GM12865 (cell line): ENCODE data around the gene ITSN1.

Experiments
- DNase-seq: peaks from one replicate; pipeline ENCODE4 v3.0.0; 2010; ENCODE audit warnings: low read depth
- H3K4me3 ChIP-seq: 2 replicates; pipeline ENCODE4 v1.5.1; 2011; ENCODE audit warnings: mild to moderate bottlenecking, low read depth, low read length, control low read depth
- TF ChIP-seq, protein P1 (sequence below): IDR thresholded peaks from 2 replicates; pipeline ENCODE4 v1.5.1; 2011; ENCODE audit warnings: low read length, control low read depth, low read depth, inconsistent platforms; ENCODE audit not compliant: insufficient read depth; ENCODE audit errors: missing control alignments

ITSN1 gene

DNA sequence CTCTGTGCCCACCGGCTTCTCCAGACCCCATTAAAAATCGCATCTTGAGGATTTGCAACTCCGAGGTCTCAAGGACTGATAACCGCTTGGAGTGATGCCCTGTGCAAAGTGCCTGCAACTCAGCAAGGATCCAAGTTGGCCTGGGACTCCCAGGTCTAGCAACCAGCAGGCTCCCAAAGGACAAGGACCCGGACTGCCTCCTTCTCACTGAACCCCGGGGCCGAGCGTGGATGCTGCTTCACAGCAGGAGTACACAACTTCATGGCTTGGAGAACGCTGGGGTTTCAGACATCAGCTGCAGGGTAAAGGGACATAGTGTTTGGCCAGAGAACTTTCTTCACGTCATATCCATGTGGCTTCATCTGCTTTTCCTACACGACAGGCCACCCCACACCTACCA, 208.1 kb downstream of the ITSN1 start:
- DNase-seq: no peak
- no peak overlapping the region for H3K4me3 ChIP-seq
- TF ChIP-seq, protein P1, sequence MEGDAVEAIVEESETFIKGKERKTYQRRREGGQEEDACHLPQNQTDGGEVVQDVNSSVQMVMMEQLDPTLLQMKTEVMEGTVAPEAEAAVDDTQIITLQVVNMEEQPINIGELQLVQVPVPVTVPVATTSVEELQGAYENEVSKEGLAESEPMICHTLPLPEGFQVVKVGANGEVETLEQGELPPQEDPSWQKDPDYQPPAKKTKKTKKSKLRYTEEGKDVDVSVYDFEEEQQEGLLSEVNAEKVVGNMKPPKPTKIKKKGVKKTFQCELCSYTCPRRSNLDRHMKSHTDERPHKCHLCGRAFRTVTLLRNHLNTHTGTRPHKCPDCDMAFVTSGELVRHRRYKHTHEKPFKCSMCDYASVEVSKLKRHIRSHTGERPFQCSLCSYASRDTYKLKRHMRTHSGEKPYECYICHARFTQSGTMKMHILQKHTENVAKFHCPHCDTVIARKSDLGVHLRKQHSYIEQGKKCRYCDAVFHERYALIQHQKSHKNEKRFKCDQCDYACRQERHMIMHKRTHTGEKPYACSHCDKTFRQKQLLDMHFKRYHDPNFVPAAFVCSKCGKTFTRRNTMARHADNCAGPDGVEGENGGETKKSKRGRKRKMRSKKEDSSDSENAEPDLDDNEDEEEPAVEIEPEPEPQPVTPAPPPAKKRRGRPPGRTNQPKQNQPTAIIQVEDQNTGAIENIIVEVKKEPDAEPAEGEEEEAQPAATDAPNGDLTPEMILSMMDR: no peak

DNA sequence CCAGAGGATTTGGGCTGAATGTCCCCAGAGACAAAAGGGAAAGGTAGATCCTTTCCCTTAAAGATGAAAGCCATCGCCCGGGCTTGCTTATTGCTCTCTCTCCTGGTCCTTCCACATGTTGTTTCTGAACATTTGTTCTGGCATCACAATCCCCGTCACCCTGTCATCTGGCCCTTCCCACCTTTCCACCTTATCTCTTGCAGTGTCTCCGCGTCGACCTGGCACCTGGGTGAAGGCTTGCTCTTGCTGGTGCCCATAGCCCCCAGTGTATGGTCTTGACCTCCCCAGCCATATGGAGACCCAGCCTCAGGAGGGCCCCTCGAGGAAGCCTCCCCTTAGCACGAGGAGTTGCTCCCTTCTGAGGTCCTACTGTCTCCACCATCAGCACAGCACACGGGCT, 208.7 kb downstream of the ITSN1 start:
- no peak overlapping the region for H3K4me3 ChIP-seq
- TF ChIP-seq, protein P1: no peak
- no peak for DNase-seq

DNA sequence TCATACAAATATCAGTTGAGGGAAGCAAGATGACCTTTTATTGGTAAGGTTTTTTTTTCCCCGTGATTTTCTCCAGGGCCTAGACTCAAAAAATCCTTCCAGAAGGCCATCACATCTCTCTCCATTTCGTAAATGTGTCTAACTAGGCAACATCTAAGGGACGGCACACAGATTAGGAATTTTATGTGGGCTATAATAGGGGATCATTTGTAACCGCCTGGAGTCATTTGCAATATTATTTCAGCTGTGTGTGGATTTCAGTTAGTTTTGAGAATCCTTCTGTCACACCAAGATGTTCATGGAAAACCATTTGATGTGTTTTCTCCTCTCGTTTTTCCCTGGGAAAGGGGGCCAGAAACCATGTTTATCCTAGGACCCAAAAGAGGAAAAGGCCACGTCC, 210.2 kb downstream of the ITSN1 start:
- DNase-seq: no peak
- no peak overlapping the region for H3K4me3 ChIP-seq
- TF ChIP-seq, protein P1: no peak

DNA sequence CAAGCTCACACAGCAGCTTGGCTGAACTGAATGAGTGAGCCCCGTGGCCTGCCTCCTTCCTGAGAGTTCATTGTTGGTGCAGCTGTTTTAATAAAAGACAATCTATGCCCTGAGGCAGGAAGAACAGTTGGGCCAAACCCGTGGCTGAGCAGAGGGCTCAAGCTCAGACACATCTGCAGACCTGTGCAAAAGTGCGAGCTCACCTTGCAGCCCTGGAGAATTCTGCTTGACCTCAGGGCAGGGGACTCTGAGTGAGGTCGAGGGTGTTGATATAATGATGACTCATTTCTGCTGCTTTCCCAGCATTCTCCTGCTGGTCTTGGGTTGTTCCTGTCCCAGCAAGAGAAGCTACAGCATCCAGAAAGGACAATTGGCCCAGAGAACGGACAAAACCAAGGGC, 212.3 kb downstream of the ITSN1 start:
- no peak overlapping the region for H3K4me3 ChIP-seq
- TF ChIP-seq, protein P1: no peak
- DNase-seq: no peak

DNA sequence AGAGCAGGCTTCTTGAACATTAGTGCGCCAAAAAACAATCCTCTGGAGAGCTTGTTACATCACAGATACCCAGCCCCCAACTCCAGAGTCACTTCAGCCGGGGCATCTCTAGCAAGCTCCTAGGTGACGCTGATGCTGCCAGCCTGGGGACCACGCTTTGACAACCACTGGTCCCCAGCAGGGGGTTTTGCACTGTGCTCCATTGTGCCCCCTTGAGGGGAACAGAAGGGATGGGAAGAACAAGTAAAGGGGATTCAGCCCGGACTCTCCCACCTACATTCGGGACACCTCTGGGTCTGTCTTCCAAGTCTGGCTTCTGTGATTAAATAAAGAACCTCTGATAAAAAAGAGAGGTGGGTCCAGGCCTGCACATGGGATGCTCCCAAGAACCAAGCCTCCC, 212.9 kb downstream of the ITSN1 start:
- H3K4me3 ChIP-seq: no peak overlapping the region
- peak; percentile 35 for DNase-seq
- TF ChIP-seq, protein P1: peak; percentile 35

DNA sequence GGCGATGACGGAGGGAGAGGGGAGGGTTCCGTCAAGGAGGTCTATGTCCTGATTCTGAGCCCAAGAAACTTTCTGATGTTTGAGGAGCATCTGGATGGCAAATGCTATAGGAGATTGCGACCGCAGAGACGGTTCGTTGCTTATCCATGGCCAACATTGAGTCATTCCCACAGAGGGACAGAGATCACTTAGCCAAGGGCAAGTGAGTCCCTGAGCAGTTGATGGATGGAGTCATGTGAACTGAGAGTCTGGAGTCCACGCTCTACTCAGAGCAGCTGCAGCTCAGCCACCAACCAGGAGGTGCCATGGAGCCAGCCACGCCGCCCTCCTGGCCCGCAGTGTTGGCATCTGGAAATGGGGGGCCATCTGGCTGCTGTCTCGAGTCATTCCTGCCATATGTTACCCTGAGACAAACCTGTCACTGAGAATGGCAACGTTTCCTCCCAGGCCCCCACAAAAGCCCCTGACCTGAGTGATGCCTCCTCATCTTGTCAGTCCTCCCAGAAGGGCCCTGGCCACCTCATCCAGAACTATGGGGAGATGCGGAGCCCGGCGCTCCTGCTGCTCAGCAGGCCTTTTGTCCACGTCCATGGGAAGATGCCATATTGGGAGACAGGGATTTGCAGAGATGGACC, 214.7 kb downstream of the ITSN1 start:
- H3K4me3 ChIP-seq: no peak overlapping the region
- TF ChIP-seq, protein P1: no peak
- no peak for DNase-seq

DNA sequence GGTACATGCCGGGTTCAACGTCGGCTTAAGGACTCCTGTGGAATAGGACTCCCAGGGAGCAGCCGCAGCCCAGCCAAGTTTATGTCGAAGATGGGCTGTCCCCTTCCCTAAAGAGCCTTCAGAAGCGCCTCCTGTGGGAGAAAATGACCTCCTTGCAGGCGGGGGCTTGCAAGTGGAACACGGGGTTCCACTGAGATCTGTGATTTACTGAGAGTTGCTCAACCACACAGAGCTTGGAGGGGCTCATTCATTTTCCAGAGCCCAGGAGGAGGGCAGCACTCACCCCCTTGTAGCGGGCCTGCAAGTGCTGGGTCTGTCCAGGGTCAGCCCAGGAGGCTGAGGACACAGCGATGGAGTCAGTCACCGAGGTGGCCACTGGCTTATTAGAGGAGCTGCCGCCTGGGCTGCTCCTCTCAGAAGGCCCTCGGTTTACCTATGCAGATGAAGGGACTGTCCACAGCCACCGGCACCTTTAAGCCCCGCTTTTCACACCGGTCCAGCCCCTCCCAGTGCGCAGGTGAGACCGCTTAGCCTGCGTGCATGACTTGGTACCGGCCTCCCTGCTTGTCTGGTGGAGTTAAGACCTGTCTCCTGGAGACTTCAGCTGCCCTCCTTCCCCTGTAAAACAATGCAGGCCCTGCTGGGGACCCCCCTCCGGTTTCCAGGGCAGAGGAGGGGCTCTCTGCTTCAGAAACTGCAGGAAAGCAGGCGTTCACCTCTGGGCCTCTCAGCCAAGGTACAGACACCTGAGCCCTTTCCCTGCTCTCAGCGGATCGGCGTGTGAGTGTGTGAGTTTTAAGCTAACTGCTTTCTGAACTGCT, 215.8 kb downstream of the ITSN1 start:
- TF ChIP-seq, protein P1: no peak
- no peak for DNase-seq
- H3K4me3 ChIP-seq: no peak overlapping the region
